Endothelial cell (in vitro differentiated cells): Measurements from ENCODE around the gene S100A3. TPM values are rescaled to one million over a fixed set of nuclear protein-coding genes. Genes with fewer than 3 reads are reported as not detected.
"Not testable (repeated sequence)": the region's sequence is repeated elsewhere in the genome, so short reads cannot be mapped to it uniquely, and the experiment has no call there.

Source experiments
- DNase-seq: peaks from one replicate; pipeline ENCODE4 v3.0.0; 2021; ENCODE audit warnings: low spot score
- H3K27ac Mint-ChIP-seq: one replicate; pipeline ENCODE4 v1.8.0; 2021; ENCODE audit warnings: mixed read lengths, inconsistent platforms; ENCODE audit not compliant: unreplicated experiment
- H3K27me3 Mint-ChIP-seq: one replicate; pipeline ENCODE4 v1.8.0; 2021; ENCODE audit warnings: mild to moderate bottlenecking, moderate library complexity, mixed read lengths, inconsistent platforms; ENCODE audit not compliant: unreplicated experiment
- H3K36me3 Mint-ChIP-seq: one replicate; pipeline ENCODE4 v1.8.0; 2021; ENCODE audit warnings: mild to moderate bottlenecking, low read depth, mixed read lengths, inconsistent platforms; ENCODE audit not compliant: unreplicated experiment
- H3K4me1 Mint-ChIP-seq: one replicate; pipeline ENCODE4 v1.8.0; 2021; ENCODE audit warnings: mild to moderate bottlenecking, mixed read lengths, inconsistent platforms; ENCODE audit not compliant: unreplicated experiment
- H3K4me3 Mint-ChIP-seq: one replicate; pipeline ENCODE4 v1.8.0; 2021; ENCODE audit warnings: mild to moderate bottlenecking, mixed read lengths, inconsistent platforms; ENCODE audit not compliant: unreplicated experiment
- H3K9me3 Mint-ChIP-seq: one replicate; pipeline ENCODE4 v1.8.0; 2021; ENCODE audit warnings: mixed read lengths, inconsistent platforms; ENCODE audit not compliant: unreplicated experiment
- total RNA-seq: library from RNA; stranded (reverse); fragmentation: NEBNext Ultra II Directional; extraction: Animal tissue kit (Norgen Biotek cat#: 25700); gene quantifications from one replicate; pipeline ENCODE4 v1.2.1, GENCODE V29; 2021; ENCODE audit not compliant: unreplicated experiment
- TF ChIP-seq, protein P1 (sequence below): fragments of 200-600 bp; sonication (generic); IDR thresholded peaks from one replicate; pipeline ENCODE4 v1.5.0; 2021; ENCODE audit warnings: antibody characterized with exemption; ENCODE audit not compliant: unreplicated experiment

S100A3 gene
- total RNA-seq, 1 donor from 2014 or later = not detected

DNA sequence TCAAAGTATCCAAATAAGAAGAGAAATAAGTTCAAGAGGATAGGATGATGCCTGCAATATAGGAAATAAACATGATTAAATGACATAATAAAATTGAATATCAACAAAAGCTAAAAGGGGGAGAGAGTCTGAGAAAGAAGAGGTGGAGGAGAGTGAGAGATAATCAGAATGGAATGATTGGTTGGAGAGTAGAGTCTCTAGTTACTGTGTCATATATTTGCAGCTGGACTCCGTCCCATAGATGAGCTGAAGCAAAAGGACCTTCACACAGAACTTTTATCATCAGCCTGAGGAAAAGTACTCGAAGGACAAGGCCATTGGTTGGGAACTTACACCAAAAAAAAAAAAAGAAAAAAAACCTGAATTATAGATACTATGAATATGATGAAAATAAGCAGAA lies 39.4 kb upstream of the S100A3 start:
- no peak for DNase-seq
- Mint-ChIP-seq H3K36me3 (no peaks in the 10 kb centered on the region), H3K4me1 (no peaks in the 10 kb centered on the region), H3K27ac (no peak overlapping the region), H3K9me3 (no peaks in the 10 kb centered on the region), H3K27me3 (peaks cover 3% of the 10 kb centered on the region), H3K4me3 (no peak overlapping the region)
- TF ChIP-seq, protein P1, sequence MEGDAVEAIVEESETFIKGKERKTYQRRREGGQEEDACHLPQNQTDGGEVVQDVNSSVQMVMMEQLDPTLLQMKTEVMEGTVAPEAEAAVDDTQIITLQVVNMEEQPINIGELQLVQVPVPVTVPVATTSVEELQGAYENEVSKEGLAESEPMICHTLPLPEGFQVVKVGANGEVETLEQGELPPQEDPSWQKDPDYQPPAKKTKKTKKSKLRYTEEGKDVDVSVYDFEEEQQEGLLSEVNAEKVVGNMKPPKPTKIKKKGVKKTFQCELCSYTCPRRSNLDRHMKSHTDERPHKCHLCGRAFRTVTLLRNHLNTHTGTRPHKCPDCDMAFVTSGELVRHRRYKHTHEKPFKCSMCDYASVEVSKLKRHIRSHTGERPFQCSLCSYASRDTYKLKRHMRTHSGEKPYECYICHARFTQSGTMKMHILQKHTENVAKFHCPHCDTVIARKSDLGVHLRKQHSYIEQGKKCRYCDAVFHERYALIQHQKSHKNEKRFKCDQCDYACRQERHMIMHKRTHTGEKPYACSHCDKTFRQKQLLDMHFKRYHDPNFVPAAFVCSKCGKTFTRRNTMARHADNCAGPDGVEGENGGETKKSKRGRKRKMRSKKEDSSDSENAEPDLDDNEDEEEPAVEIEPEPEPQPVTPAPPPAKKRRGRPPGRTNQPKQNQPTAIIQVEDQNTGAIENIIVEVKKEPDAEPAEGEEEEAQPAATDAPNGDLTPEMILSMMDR = no peak

DNA sequence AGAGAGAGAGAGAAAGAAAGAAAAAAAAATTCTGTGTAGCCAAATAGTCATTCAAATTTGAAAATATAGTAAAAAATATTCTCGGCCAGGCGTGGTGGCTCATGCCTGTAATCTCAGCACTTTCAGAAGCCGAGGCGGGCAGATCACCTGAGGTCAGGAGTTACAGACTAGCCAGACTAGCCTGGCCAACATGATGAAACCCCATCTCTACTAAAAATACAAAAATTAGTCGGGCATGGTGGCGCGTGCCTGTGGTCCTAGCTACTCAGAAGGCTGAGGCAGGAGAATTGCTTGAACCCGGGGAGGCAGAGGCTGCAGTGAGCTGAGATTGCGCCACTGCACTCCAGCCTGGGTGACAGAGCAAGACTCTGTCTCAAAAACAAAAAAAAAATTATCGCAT lies 39.0 kb upstream of the S100A3 start:
- not testable (repeated sequence) for H3K4me1 Mint-ChIP-seq, H3K4me3 Mint-ChIP-seq, DNase-seq, H3K27me3 Mint-ChIP-seq, H3K36me3 Mint-ChIP-seq, H3K9me3 Mint-ChIP-seq, H3K27ac Mint-ChIP-seq

DNA sequence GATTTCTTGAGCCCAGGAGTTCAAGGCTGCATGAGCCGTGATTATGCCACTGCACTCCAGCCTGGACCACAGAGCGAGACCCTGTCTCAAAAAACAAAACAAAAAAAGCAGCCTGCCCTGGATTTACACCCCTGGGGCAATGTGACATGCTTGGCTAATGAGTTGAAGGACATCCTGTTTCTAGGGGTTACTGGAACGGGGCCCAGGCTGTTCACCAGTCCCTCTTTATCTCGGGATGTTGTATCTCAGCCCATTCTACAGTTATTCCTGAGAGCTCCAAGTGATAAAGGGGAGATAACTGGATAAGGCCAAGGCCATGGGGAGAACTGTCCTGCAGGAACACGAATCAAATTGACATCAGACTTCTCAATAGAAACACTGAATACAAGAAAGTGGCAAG lies 38.3 kb upstream of the S100A3 start:
- TF ChIP-seq, protein P1 = no peak
- DNase-seq = no peak
- Mint-ChIP-seq H3K4me1 (no peaks in the 10 kb centered on the region), H3K36me3 (no peaks in the 10 kb centered on the region), H3K27ac (no peak overlapping the region), H3K4me3 (no peak overlapping the region), H3K9me3 (no peaks in the 10 kb centered on the region), H3K27me3 (no peaks in the 10 kb centered on the region)

DNA sequence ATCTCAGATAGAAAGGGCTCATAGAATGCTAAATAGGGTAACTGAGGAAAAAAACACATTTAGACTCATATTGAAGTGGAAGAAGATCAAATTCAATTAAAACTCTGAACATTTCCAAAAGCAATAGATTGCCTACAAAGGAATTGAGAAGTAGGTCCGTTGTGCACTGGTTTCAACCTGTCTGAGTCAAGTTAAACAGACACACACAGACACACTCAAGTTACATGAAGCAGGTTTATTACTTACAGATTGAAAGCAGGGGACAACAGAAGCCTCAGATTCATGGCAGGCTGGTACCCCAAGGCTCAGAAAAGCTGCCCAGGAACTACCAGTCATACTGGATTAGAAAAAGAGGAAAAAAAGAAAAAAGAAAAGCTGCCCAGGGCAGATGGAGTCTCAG lies 37.3 kb upstream of the S100A3 start:
- no peaks in the 10 kb centered on the region for H3K36me3 Mint-ChIP-seq
- no peaks in the 10 kb centered on the region for H3K9me3 Mint-ChIP-seq
- DNase-seq = no peak
- H3K4me1 Mint-ChIP-seq = no peaks in the 10 kb centered on the region
- no peak overlapping the region for H3K4me3 Mint-ChIP-seq
- H3K27me3 Mint-ChIP-seq = no peaks in the 10 kb centered on the region
- TF ChIP-seq, protein P1 = no peak
- H3K27ac Mint-ChIP-seq = no peak overlapping the region

DNA sequence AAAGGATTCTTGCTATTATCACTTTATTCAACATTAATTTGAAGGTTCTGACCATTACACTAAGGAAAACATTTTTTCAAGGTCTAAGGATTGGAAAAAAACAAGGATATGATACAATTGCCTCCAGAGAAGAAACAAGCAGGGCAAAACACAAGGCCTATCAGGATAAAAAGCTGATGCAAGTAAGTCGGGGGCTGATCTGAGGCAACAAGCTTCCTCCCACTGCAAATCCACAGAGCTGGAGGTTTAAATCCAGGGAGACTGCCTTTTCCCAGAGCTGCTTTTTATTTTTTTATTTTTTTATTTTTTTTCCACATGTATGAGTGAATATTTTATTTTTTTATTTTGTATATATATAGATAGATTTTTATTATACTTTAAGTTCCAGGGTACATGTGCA lies 35.9 kb upstream of the S100A3 start:
- DNase-seq = no peak
- Mint-ChIP-seq H3K9me3 (no peaks in the 10 kb centered on the region), H3K27ac (no peak overlapping the region), H3K4me3 (no peak overlapping the region), H3K27me3 (no peaks in the 10 kb centered on the region), H3K36me3 (no peaks in the 10 kb centered on the region), H3K4me1 (no peaks in the 10 kb centered on the region)
- TF ChIP-seq, protein P1 = no peak

DNA sequence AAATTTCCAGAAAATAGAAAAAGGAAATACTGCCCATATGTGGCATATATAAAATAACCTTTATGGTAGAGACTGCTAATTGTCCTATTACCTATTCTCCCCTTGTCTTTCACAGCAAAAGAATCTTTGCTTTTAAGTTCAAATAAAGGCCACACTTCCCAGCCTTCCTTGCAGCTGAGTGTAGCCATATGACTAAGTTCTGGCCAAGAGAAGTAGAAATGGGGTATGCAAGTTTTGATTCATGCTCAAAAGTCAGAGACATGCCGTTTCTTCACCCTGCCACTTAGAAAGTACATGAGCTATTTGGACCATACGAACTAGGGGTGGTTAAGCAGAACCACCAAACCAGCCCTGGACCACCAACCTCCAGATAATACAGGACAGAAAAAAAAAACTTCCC lies 34.9 kb upstream of the S100A3 start:
- H3K4me1 Mint-ChIP-seq = no peaks in the 10 kb centered on the region
- no peak overlapping the region for H3K27ac Mint-ChIP-seq
- H3K9me3 Mint-ChIP-seq = no peaks in the 10 kb centered on the region
- no peak for DNase-seq
- TF ChIP-seq, protein P1 = no peak
- peaks cover 2% of the 10 kb centered on the region for H3K27me3 Mint-ChIP-seq
- H3K4me3 Mint-ChIP-seq = no peak overlapping the region
- H3K36me3 Mint-ChIP-seq = no peaks in the 10 kb centered on the region

DNA sequence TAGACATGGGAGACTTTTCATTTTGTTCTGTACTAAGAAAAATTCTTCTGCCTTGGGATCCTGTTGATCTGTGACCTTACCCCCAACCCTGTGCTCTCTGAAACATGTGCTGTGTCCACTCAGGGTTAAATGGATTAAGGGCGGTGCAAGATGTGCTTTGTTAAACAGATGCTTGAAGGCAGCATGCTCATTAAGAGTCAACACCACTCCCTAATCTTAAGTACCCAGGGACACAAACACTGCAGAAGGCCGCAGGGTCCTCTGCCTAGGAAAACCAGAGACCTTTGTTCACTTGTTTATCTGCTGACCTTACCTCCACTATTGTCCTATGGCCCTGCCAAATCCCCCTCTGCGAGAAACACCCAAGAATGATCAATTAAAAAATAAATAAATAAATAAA lies 34.5 kb upstream of the S100A3 start:
- not testable (repeated sequence) for DNase-seq, H3K9me3 Mint-ChIP-seq, H3K36me3 Mint-ChIP-seq, H3K4me3 Mint-ChIP-seq, H3K27ac Mint-ChIP-seq, H3K4me1 Mint-ChIP-seq, H3K27me3 Mint-ChIP-seq

DNA sequence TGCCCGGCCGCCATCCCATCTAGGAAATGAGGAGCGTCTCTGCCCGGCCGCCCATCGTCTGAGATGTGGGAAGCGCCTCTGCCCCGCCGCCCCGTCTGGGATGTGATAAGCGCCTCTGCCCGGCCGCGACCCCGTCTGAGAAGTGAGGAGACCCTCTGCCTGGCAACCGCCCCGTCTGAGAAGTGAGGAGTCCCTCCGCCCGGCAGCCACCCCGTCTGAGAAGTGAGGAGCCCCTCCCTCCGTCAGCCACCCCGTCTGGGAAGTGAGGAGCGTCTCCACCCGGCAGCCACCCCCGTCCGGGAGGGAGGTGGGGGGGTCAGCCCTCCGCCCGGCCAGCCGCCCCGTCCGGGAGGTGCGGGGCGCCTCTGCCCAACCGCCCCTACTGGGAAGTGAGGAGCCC lies 33.8 kb upstream of the S100A3 start:
- DNase-seq, H3K27ac Mint-ChIP-seq, H3K27me3 Mint-ChIP-seq, H3K4me3 Mint-ChIP-seq, H3K9me3 Mint-ChIP-seq, H3K36me3 Mint-ChIP-seq, H3K4me1 Mint-ChIP-seq: not testable (repeated sequence)
